Activated CD4-positive, alpha-beta T cell treated with anti-CD3 and anti-CD28 coated beads, Interleukin-2, amount 50 U/mL, for 4 hours (primary cell): Measurements from ENCODE around the gene MOBP.

Experiments used
- DNase-seq, 2 experiments: peaks; one replicate each; pipeline ENCODE4 v3.0.0-alpha.2; 2020

MOBP gene

GRCh38 chr3:39550354-39551051 lies 83.0 kb downstream of the MOBP start:
- DNase-seq = no peak
